ENCODE measurements around the gene PABPC4L. TPM values are rescaled to one million over a fixed set of nuclear protein-coding genes. Genes with fewer than 3 reads are reported as not detected.

The PABPC4L gene
- total and polyA plus RNA-seq, 2 of the 4 experiments (the other 2 are of a cell fraction), result 0.26 to 0.72 TPM

- ATAC-seq (ENCODE audit: low read depth) (no peak), DNase-seq (no peak)
- H4K5ac ChIP-seq (ENCODE audit: low read depth, low read length), result no peak overlapping the region
- H4K20me1 ChIP-seq (ENCODE audit: insufficient read depth, low read length), result no peaks in the 10 kb centered on the region
- ChIA-PET POLR2A (ENCODE audit: unreplicated experiment) (no interaction called here), CTCF (no interaction called here)
- no peak overlapping the region for H4K8ac ChIP-seq (ENCODE audit: low read depth in 2 of 2, low read length in 2 of 2)
- no peaks in the 10 kb centered on the region for H3K4me1 ChIP-seq (ENCODE audit: control insufficient read depth, insufficient read depth, low read length)
- H2AFZ ChIP-seq (replicated peaks; ENCODE audit: low read length, poor library complexity), result no peak overlapping the region
- dilution Hi-C loops (cut with HindIII; ENCODE audit: low sequenced_read_pairs, unreplicated experiment), result no loop called here
- no peak overlapping the region for H3K4me3 ChIP-seq (ENCODE audit: insufficient read depth, low read depth, low read length)
- H3K9ac ChIP-seq (ENCODE audit: low read depth, low read length), result no peak overlapping the region
- H3K18ac ChIP-seq (ENCODE audit: low read depth, low read length), result no peak overlapping the region
- intact Hi-C loops (cut with micrococcal nuclease), result no loop called here
- no peaks in the 10 kb centered on the region for H3K36me3 ChIP-seq (ENCODE audit: control insufficient read depth, insufficient read depth, low read length)
- H3K56ac ChIP-seq (ENCODE audit: extremely low read depth, insufficient read depth, low read length), result no peak overlapping the region
- H3K14ac ChIP-seq (replicated peaks; ENCODE audit: low read depth, low read length), result no peak overlapping the region
- TF ChIP-seq, protein P1, sequence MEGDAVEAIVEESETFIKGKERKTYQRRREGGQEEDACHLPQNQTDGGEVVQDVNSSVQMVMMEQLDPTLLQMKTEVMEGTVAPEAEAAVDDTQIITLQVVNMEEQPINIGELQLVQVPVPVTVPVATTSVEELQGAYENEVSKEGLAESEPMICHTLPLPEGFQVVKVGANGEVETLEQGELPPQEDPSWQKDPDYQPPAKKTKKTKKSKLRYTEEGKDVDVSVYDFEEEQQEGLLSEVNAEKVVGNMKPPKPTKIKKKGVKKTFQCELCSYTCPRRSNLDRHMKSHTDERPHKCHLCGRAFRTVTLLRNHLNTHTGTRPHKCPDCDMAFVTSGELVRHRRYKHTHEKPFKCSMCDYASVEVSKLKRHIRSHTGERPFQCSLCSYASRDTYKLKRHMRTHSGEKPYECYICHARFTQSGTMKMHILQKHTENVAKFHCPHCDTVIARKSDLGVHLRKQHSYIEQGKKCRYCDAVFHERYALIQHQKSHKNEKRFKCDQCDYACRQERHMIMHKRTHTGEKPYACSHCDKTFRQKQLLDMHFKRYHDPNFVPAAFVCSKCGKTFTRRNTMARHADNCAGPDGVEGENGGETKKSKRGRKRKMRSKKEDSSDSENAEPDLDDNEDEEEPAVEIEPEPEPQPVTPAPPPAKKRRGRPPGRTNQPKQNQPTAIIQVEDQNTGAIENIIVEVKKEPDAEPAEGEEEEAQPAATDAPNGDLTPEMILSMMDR (conservative IDR thresholded peaks at IDR 0.05; ENCODE audit: low read depth, low read length), result no peak
- TF ChIP-seq USF2 (IDR thresholded peaks at IDR 0.05; ENCODE audit: low read depth, low read length) (no peak), MXI1 (IDR thresholded peaks at IDR 0.05; ENCODE audit: borderline replicate concordance, low read depth, low read length) (no peak)
- TF ChIP-seq, protein P2, sequence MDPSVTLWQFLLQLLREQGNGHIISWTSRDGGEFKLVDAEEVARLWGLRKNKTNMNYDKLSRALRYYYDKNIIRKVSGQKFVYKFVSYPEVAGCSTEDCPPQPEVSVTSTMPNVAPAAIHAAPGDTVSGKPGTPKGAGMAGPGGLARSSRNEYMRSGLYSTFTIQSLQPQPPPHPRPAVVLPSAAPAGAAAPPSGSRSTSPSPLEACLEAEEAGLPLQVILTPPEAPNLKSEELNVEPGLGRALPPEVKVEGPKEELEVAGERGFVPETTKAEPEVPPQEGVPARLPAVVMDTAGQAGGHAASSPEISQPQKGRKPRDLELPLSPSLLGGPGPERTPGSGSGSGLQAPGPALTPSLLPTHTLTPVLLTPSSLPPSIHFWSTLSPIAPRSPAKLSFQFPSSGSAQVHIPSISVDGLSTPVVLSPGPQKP (IDR thresholded peaks at IDR 0.05; ENCODE audit: borderline replicate concordance, low read depth, low read length), result no peak
- no peak overlapping the region for H3K27ac ChIP-seq (ENCODE audit: insufficient read depth, low read length)
- BruUV-seq (replicated peaks), result no TSS peak
- H2AK9ac ChIP-seq (replicated peaks; ENCODE audit: low read depth, low read length, poor library complexity), result no peak overlapping the region
- no peak overlapping the region for H2BK5ac ChIP-seq (ENCODE audit: low read depth, low read length, poor library complexity, severe bottlenecking)
- H2BK15ac ChIP-seq (ENCODE audit: low read depth, low read length), result no peak overlapping the region
- H2AK5ac ChIP-seq (ENCODE audit: low read depth, low read length), result no peak overlapping the region
- H3K79me1 ChIP-seq (ENCODE audit: low read depth in 1 of 2, low read length in 2 of 2), result no peaks in the 10 kb centered on the region
- H3K23ac ChIP-seq (ENCODE audit: low read depth, low read length), result no peak overlapping the region
- no peaks in the 10 kb centered on the region; the same call in 1 of the 2 replicates for H3K9me3 ChIP-seq (ENCODE audit: control insufficient read depth, insufficient read depth, low read length)
- in situ Hi-C loops (cut with MboI; ENCODE audit: low sequenced_read_pairs), result no loop called here
- H2BK120ac ChIP-seq (ENCODE audit: low read depth, low read length), result no peak overlapping the region
- no peak overlapping the region for H2BK20ac ChIP-seq (ENCODE audit: low read depth, low read length)
- no peak overlapping the region for H3K4me2 ChIP-seq (ENCODE audit: low read depth, low read length)
- no peak overlapping the region for H4K91ac ChIP-seq (ENCODE audit: insufficient read depth, low read depth, low read length)
- no peaks in the 10 kb centered on the region for H3K27me3 ChIP-seq (ENCODE audit: control insufficient read depth, insufficient read depth, low read length)
- no peaks in the 10 kb centered on the region for H3K9me1 ChIP-seq (ENCODE audit: insufficient read depth, low read length)
- H3K4ac ChIP-seq (ENCODE audit: low read depth, low read length), result no peak overlapping the region
These were observed 53.6 kb downstream of the PABPC4L start for GRCh38 chr4:134147941-134148340.

Data from IMR-90 (cell line).